Upper lobe of left lung (tissue), 4 donors: ENCODE results near the gene FREM1.

ENCODE experiments used
- CTCF ChIP-seq, 6 experiments: fragments of 450-650 bp in 4 of 6; fragments of 200-600 bp in 2 of 6; sonication (generic) in 2 of 6; IDR thresholded peaks; one replicate each; pipeline ENCODE4 v1.5.1; 2016 to 2019; ENCODE audit warnings: antibody characterized with exemption in 6 of 6
- POLR2AphosphoS5 ChIP-seq, 2 donors: sonication (generic); formaldehyde crosslinking; IDR thresholded peaks; one replicate each; pipeline ENCODE4 v1.5.1; 2017; ENCODE audit warnings: antibody characterized with exemption in 2 of 2

- TF ChIP-seq POLR2AphosphoS5 (IDR thresholded peaks at IDR 0.05) (no peak), CTCF (IDR thresholded peaks at IDR 0.05) (no peak)
These were observed 127.8 kb downstream of the FREM1 start for GRCh38 chr9:14782286-14783051.
